ENCODE results near the gene STARD13. TPM values are rescaled to one million over a fixed set of nuclear protein-coding genes. Genes with fewer than 3 reads are reported as not detected.

Gene STARD13
- total RNA-seq, 1 experiment from 2014 or later: 26.6 TPM

- Histone ChIP-seq H3K27ac (ENCODE audit: low read length) (no peak overlapping the region), H3K9me2 (replicated peaks; ENCODE audit: low read length) (no peaks in the 10 kb centered on the region), H3K9me3 (ENCODE audit: low read length) (no peaks in the 10 kb centered on the region), H3K36me3 (ENCODE audit: low read depth, low read length) (peaks cover 12% of the 10 kb centered on the region), H2AFZ (ENCODE audit: low read length) (no peak overlapping the region), H3K4me2 (ENCODE audit: low read length) (no peak overlapping the region), H3K4me3 (ENCODE audit: low read length) (no peak overlapping the region), H4K20me1 (ENCODE audit: low read length) (no peaks in the 10 kb centered on the region), H3F3A (ENCODE audit: low read length, unreplicated experiment) (no peaks in the 10 kb centered on the region), H3K79me2 (ENCODE audit: low read length) (no peaks in the 10 kb centered on the region), H3K9ac (ENCODE audit: low read length) (no peak overlapping the region), H3K27me3 (ENCODE audit: low read length) (no peaks in the 10 kb centered on the region), H3K4me1 (ENCODE audit: insufficient read depth, low read length) (no peaks in the 10 kb centered on the region)
- POLR2A ChIA-PET (ENCODE audit: unreplicated experiment): no interaction called here
- TF ChIP-seq, protein P1, sequence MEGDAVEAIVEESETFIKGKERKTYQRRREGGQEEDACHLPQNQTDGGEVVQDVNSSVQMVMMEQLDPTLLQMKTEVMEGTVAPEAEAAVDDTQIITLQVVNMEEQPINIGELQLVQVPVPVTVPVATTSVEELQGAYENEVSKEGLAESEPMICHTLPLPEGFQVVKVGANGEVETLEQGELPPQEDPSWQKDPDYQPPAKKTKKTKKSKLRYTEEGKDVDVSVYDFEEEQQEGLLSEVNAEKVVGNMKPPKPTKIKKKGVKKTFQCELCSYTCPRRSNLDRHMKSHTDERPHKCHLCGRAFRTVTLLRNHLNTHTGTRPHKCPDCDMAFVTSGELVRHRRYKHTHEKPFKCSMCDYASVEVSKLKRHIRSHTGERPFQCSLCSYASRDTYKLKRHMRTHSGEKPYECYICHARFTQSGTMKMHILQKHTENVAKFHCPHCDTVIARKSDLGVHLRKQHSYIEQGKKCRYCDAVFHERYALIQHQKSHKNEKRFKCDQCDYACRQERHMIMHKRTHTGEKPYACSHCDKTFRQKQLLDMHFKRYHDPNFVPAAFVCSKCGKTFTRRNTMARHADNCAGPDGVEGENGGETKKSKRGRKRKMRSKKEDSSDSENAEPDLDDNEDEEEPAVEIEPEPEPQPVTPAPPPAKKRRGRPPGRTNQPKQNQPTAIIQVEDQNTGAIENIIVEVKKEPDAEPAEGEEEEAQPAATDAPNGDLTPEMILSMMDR (conservative IDR thresholded peaks at IDR 0.05; ENCODE audit: low read depth, low read length): no peak
- TF ChIP-seq EZH2phosphoT487 (IDR thresholded peaks at IDR 0.05; ENCODE audit: borderline replicate concordance, low read length): no peak
- BruUV-seq (replicated peaks): no TSS peak
- ATAC-seq (no peak), DNase-seq (no peak)
- intact Hi-C loops (cut with micrococcal nuclease): no loop called here
- CTCF ChIA-PET: no interaction called here
These were observed 150.5 kb downstream of the STARD13 start for GRCh38 chr13:33135097-33135496.

GRCh38 chr13:33134213-33134612 is 151.3 kb downstream of the STARD13 start:
- Histone ChIP-seq H4K20me1 (ENCODE audit: low read length) (no peaks in the 10 kb centered on the region), H3K9me2 (replicated peaks; ENCODE audit: low read length) (no peaks in the 10 kb centered on the region), H3K79me2 (ENCODE audit: low read length) (no peaks in the 10 kb centered on the region), H3K4me1 (ENCODE audit: insufficient read depth, low read length) (no peaks in the 10 kb centered on the region), H3K9me3 (ENCODE audit: low read length) (no peaks in the 10 kb centered on the region), H3F3A (ENCODE audit: low read length, unreplicated experiment) (no peaks in the 10 kb centered on the region), H3K36me3 (ENCODE audit: low read depth, low read length) (peaks cover 12% of the 10 kb centered on the region), H2AFZ (ENCODE audit: low read length) (no peak overlapping the region), H3K4me2 (ENCODE audit: low read length) (no peak overlapping the region), H3K27me3 (ENCODE audit: low read length) (no peaks in the 10 kb centered on the region), H3K27ac (ENCODE audit: low read length) (no peak overlapping the region), H3K4me3 (ENCODE audit: low read length) (no peak overlapping the region), H3K9ac (ENCODE audit: low read length) (no peak overlapping the region)
- no peak for TF ChIP-seq EZH2 (IDR thresholded peaks at IDR 0.05; ENCODE audit: low read length, unreplicated experiment)
- TF ChIP-seq, protein P1 (conservative IDR thresholded peaks at IDR 0.05; ENCODE audit: low read depth, low read length): no peak
- TF ChIP-seq EZH2phosphoT487 (IDR thresholded peaks at IDR 0.05; ENCODE audit: borderline replicate concordance, low read length): no peak
- ATAC-seq (no peak), DNase-seq (no peak)
- no TSS peak for BruUV-seq (replicated peaks)
- intact Hi-C loops (cut with micrococcal nuclease): no loop called here
- CTCF ChIA-PET: no interaction called here
- POLR2A ChIA-PET (ENCODE audit: unreplicated experiment): no interaction called here

DNA sequence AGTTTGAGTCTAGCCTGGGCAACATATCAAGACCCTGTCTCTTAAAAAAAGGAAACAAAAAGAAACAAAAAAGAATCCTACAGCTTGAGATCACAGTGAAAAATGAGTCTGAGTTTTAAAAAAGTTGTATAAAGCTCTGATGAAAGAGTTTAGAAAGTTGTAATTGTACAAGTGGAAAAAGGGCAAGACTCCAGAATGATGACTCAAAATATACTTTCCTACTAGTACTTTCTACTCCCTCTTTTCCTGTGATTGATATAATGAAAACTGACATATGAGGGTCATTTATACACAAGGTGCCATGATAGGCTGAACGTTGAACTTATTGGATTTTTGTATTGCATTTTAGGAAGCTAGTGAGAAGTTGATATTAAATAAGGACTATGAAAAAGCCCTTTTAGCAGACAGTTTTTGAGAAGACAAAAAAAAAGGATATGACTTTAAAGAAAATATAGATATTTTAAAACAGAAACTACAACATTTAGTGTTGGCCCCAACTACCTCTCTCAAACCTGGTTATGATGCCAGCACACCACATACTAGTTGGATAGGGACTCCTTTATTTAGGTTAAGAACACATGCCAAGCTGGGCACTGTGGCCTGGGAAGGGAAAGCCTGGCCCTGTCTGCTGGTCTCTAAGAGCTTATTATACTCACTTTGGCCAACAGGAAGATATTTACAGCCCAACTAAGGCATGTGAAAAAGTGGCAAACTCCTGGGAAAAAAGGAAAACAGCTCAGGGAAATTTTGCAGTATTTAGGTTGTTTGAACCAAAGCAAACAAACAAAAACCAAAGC is 152.7 kb downstream of the STARD13 start:
- ChIA-PET CTCF (no interaction called here), POLR2A (ENCODE audit: unreplicated experiment) (no interaction called here)
- no peaks in the 10 kb centered on the region for H3K27me3 ChIP-seq (ENCODE audit: low read length)
- H3K4me2 ChIP-seq (ENCODE audit: low read length): no peak overlapping the region
- intact Hi-C loops (cut with micrococcal nuclease): no loop called here
- no peak overlapping the region for H3K27ac ChIP-seq (ENCODE audit: low read length)
- no peaks in the 10 kb centered on the region for H3K9me2 ChIP-seq (replicated peaks; ENCODE audit: low read length)
- no peaks in the 10 kb centered on the region for H4K20me1 ChIP-seq (ENCODE audit: low read length)
- H3F3A ChIP-seq (ENCODE audit: low read length, unreplicated experiment): no peaks in the 10 kb centered on the region
- peak; percentile 40; the same call in 1 of the 2 replicates for ATAC-seq
- peaks cover 4% of the 10 kb centered on the region; the same call in 1 of the 2 replicates for H3K4me1 ChIP-seq (ENCODE audit: insufficient read depth, low read length)
- BruUV-seq (replicated peaks): no TSS peak
- H3K9ac ChIP-seq (ENCODE audit: low read length): no peak overlapping the region
- no peak for DNase-seq
- H3K79me2 ChIP-seq (ENCODE audit: low read length): no peaks in the 10 kb centered on the region
- TF ChIP-seq, protein P1 (conservative IDR thresholded peaks at IDR 0.05; ENCODE audit: low read depth, low read length): no peak
- no peak for TF ChIP-seq EZH2phosphoT487 (IDR thresholded peaks at IDR 0.05; ENCODE audit: borderline replicate concordance, low read length)
- TF ChIP-seq EZH2 (IDR thresholded peaks at IDR 0.05; ENCODE audit: low read length, unreplicated experiment): no peak
- H3K4me3 ChIP-seq (ENCODE audit: low read length): no peak overlapping the region
- H3K36me3 ChIP-seq (ENCODE audit: low read depth, low read length): peaks cover 16% of the 10 kb centered on the region
- no peaks in the 10 kb centered on the region for H3K9me3 ChIP-seq (ENCODE audit: low read length)
- no peak overlapping the region for H2AFZ ChIP-seq (ENCODE audit: low read length)
